Activated naive CD4-positive, alpha-beta T cell treated with anti-CD3 and anti-CD28 coated beads, Interleukin-2, amount 50 U/mL, for 72 hours (primary cell): ENCODE results near the gene TBC1D12. TPM values are rescaled to one million over a fixed set of nuclear protein-coding genes. Genes with fewer than 3 reads are reported as not detected.
"Not testable (repeated sequence)": the region's sequence is repeated elsewhere in the genome, so short reads cannot be mapped to it uniquely, and the experiment has no call there.

Source experiments
- ATAC-seq, 2 donors: fragments of 150-1000 bp; cut with Tn5 transposase; 2 replicates each; pipeline ENCODE4 v1.10.0; 2021; ENCODE audit warnings: mild to moderate bottlenecking in 2 of 2, moderate library complexity in 2 of 2
- DNase-seq, 2 donors: peaks; one replicate each; pipeline ENCODE4 v3.0.0; 2021 to 2022; ENCODE audit warnings: low spot score in 2 of 2
- H3K27ac Mint-ChIP-seq, 2 donors: one replicate each; pipeline ENCODE4 v1.8.0; 2022; ENCODE audit warnings: mild to moderate bottlenecking in 2 of 2, mixed read lengths in 2 of 2
- H3K36me3 Mint-ChIP-seq, 2 donors: one replicate each; pipeline ENCODE4 v1.8.0; 2022; ENCODE audit warnings: mixed read lengths in 2 of 2
- H3K9me3 Mint-ChIP-seq, 2 donors: one replicate each; pipeline ENCODE4 v1.8.0; 2022; ENCODE audit warnings: mixed read lengths in 2 of 2
- total RNA-seq, 2 donors: library from RNA; stranded (reverse); gene quantifications; one replicate each; pipeline ENCODE4 v1.2.3, GENCODE V29; 2022

Gene TBC1D12
- total RNA-seq, 2 donors from 2014 or later: 0.82 TPM; not detected in 1

- no peak for DNase-seq
- no peak overlapping the region for H3K27ac Mint-ChIP-seq
- no peaks in the 10 kb centered on the region for H3K36me3 Mint-ChIP-seq
- no peak for ATAC-seq
- H3K9me3 Mint-ChIP-seq: peaks cover 0 to 3% of the 10 kb centered on the region in 2 donors
These were observed 81.6 kb downstream of the TBC1D12 start for GRCh38 chr10:94483970-94484369.

DNA sequence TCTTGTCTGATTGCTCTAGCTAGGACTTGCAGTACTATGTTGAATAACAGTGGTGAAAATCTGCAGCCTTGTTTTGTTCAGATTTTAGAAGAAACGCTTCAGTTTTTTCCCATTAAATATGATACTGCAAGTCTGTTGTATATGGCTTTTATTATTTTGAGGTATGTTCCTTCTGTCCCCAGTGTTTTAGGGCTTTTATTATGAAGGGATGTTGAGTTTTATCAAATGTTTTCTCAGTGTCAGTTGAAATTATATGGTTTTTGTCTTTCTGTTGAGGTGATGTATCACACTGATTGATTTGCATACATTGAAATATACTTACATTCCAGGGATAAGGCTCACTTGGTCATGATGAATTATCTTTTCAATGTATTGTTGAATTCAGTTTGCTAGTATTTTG, 82.8 kb downstream of the TBC1D12 start:
- ATAC-seq (no peak), DNase-seq (no peak)
- no peaks in the 10 kb centered on the region for H3K36me3 Mint-ChIP-seq
- H3K9me3 Mint-ChIP-seq: peaks cover 0 to 3% of the 10 kb centered on the region in 2 donors
- H3K27ac Mint-ChIP-seq: no peak overlapping the region

- H3K36me3 Mint-ChIP-seq: no peaks in the 10 kb centered on the region
- ATAC-seq: no peak
These were observed 85.2 kb downstream of the TBC1D12 start for GRCh38 chr10:94487575-94487974.

DNA sequence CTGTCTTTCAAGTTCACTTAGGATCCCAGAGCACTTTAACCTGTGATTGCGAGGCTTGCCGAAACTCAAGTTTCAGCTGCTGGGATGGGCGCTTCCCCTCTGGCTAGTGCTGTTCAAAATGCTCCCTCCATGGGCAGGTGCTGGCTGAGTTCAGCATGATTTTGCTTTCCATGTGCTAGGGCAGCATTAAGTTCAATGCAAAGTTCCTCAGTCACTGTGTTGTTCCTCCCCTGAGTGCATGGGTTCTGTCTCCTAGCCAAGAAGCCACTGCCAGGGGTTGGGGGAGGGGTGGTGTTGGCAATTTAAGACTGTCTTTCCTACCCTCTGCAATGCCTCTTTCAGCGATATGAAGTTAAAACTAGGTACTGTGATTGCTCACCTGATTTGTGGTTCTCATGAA, 86.8 kb downstream of the TBC1D12 start:
- ATAC-seq (no peak), DNase-seq (no peak)
- Mint-ChIP-seq H3K27ac (no peak overlapping the region), H3K36me3 (no peaks in the 10 kb centered on the region), H3K9me3 (no peaks in the 10 kb centered on the region)

More at GRCh38 chr10:94487575-94487974, 85.2 kb downstream of the TBC1D12 start:
- H3K9me3 Mint-ChIP-seq: peaks cover 0 to 3% of the 10 kb centered on the region in 2 donors
- H3K27ac Mint-ChIP-seq: no peak overlapping the region
- DNase-seq: no peak

GRCh38 chr10:94489976-94490788, 87.8 kb downstream of the TBC1D12 start:
- Mint-ChIP-seq H3K27ac (no peak overlapping the region), H3K9me3 (no peaks in the 10 kb centered on the region), H3K36me3 (no peaks in the 10 kb centered on the region)
- DNase-seq: no peak
- ATAC-seq: no peak

- ATAC-seq (no peak), DNase-seq (no peak)
- Mint-ChIP-seq H3K9me3 (no peaks in the 10 kb centered on the region), H3K36me3 (no peaks in the 10 kb centered on the region), H3K27ac (no peak overlapping the region)
These were observed 88.4 kb downstream of the TBC1D12 start for GRCh38 chr10:94490789-94491039.

DNA sequence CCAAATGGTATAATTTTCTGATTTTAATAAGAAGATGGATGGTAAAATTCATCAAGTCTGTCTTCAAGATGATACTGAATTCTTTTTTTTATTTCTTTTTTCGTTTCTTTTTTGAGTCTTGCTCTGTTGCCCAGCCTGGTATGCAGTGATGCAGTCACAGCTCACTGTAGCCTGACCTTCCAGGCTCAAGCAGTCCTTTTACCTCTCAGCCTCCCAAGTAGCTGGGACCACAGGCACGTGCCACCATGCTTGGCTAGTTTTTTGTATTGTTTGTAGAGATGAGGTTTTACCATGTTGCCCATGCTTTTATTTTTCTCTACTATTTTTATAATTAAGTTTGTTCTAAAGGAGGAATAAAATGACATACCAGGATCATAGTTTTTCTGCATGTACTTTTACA, 91.1 kb downstream of the TBC1D12 start:
- ATAC-seq: no peak
- Mint-ChIP-seq H3K9me3 (no peaks in the 10 kb centered on the region), H3K36me3 (no peaks in the 10 kb centered on the region), H3K27ac (no peak overlapping the region)
- no peak for DNase-seq

- H3K9me3 Mint-ChIP-seq: no peaks in the 10 kb centered on the region
- no peak overlapping the region for H3K27ac Mint-ChIP-seq
- H3K36me3 Mint-ChIP-seq: no peaks in the 10 kb centered on the region
- DNase-seq (no peak), ATAC-seq (no peak)
These were observed 93.7 kb downstream of the TBC1D12 start for GRCh38 chr10:94496010-94496409.

DNA sequence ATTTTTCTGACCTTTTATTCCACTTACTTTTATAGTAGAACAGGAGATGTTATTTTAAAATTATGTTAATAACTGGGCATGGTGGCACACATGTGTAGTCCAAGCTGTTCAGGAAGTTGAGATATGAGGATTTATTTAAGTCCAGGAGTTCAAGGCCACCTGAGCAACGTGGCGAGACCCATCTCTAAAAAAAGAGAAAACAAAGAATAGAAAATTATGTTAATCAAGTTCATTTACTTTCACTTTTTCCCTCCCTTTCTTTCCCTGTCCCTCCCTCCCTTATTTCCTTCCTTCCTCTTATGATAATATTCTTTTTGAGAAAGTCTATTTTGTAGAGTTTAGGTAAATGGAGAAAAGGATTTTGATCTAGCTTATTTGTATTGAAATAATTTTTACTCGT, 94.3 kb downstream of the TBC1D12 start:
- no peak for ATAC-seq
- no peak overlapping the region for H3K27ac Mint-ChIP-seq
- no peak for DNase-seq
- H3K36me3 Mint-ChIP-seq: no peaks in the 10 kb centered on the region
- H3K9me3 Mint-ChIP-seq: no peaks in the 10 kb centered on the region

DNA sequence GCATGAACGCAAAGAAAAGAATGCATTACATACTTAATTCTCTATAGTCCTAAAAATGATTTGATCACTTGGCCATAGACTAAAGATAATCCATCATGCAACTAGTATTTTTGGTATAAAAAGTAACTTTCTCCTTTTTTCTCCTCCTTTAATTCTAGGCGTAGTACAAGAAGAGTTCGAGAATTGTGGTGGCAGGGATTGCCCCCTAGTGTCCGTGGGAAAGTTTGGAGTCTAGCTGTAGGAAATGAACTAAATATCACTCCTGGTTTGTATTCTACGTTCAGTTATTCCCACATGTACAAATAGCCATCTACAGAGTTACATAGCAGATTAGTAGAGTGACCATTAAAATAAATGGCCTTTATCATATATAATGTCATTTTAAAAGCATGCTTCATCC, 97.7 kb downstream of the TBC1D12 start:
- ATAC-seq (no peak), DNase-seq (no peak)
- H3K27ac Mint-ChIP-seq: no peak overlapping the region
- H3K36me3 Mint-ChIP-seq: no peaks in the 10 kb centered on the region
- H3K9me3 Mint-ChIP-seq: no peaks in the 10 kb centered on the region

GRCh38 chr10:94521276-94522250, 119.2 kb downstream of the TBC1D12 start:
- no peak overlapping the region for H3K27ac Mint-ChIP-seq
- H3K36me3 Mint-ChIP-seq: no peaks in the 10 kb centered on the region
- ATAC-seq (no peak), DNase-seq (no peak)
- no peaks in the 10 kb centered on the region for H3K9me3 Mint-ChIP-seq

DNA sequence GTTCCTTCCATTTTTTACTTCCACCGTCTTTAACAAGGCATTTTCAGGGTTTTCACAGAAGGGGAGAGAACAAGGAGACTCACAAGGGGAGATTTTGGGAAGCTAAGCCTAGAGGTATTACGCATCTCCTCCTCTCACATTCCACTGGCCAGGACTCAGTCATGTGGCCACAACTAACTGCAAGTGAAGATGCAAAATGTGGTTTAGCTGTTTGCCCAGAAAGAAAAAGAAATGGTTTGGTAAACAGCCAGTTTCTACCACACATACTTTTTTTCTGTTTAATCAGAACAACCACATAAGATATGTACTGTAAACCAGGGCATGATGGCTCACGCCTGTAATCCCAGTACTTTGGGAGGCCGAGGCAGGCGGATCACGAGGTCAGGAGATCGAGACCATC, 121.8 kb downstream of the TBC1D12 start:
- DNase-seq (no peak), ATAC-seq (no peak)
- no peaks in the 10 kb centered on the region for H3K36me3 Mint-ChIP-seq
- no peaks in the 10 kb centered on the region for H3K9me3 Mint-ChIP-seq
- H3K27ac Mint-ChIP-seq: no peak overlapping the region

DNA sequence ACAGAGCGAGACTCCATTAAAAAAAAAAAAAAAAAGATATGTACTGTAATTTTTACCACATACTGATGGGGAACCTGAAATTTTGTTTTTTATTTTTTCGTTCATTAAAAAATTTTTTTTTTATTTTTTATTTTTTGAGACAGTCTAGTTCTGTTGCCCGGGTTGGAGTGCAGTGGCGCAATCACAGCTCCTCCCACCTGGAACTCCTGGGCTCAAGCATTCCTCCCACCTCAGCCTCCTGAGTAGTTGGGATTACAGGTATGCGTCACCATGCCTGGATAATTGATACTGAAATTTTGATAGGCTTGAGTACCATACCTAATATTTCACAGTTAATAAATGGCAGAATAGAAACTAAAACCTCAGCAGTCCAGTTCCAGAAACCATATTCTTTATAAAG, 122.4 kb downstream of the TBC1D12 start:
- Mint-ChIP-seq H3K36me3 (no peaks in the 10 kb centered on the region), H3K27ac (no peak overlapping the region), H3K9me3 (no peaks in the 10 kb centered on the region)

DNA sequence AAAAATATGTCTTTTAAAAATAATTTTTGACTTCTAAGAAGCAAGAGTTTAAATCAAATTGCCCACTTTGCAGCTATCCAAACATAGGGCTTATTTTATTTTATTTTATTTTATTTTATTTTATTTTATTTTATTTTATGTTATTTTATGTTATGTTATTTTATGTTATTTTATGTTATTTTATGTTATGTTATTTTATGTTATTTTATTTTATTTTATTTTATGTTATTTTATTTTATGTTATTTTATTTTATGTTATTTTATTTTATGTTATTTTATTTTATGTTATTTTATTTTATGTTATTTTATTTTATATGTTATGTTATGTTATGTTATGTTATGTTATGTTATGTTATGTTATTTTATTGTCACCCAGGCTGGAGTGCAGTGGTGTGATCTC, 129.2 kb downstream of the TBC1D12 start:
- H3K9me3 Mint-ChIP-seq: not testable (repeated sequence)

More for the DNA sequence above, 122.4 kb downstream of the TBC1D12 start:
- no peak for ATAC-seq
- no peak for DNase-seq

GRCh38 chr10:94533027-94533426, 130.7 kb downstream of the TBC1D12 start:
- DNase-seq: no peak
- ATAC-seq: no peak
- no peaks in the 10 kb centered on the region for H3K36me3 Mint-ChIP-seq
- no peaks in the 10 kb centered on the region for H3K9me3 Mint-ChIP-seq
- H3K27ac Mint-ChIP-seq: no peak overlapping the region

More for the DNA sequence above, 129.2 kb downstream of the TBC1D12 start:
- ATAC-seq, H3K36me3 Mint-ChIP-seq, H3K27ac Mint-ChIP-seq, DNase-seq: not testable (repeated sequence)

DNA sequence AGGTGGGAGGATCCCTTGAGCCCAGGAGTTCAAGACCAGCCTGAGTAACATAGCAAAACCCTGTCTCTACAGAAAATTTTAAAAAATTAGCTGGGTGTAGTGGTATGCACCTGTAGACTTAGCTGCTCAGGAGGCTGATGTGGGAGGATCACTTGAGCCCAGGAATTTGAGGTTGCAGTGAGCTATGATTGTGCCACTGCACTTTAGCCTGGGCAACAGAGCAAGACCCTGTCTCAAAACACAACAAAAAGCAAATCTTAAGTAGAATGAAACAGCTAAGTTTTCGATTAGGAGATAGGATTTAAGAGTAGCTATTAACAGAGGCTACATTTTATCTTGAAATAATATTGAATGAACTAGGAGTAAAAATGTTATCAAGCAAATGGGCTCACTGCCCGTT, 139.9 kb downstream of the TBC1D12 start:
- not testable (repeated sequence) for H3K9me3 Mint-ChIP-seq, H3K27ac Mint-ChIP-seq, ATAC-seq, DNase-seq
- peaks cover 21 to 23% of the 10 kb centered on the region in 2 donors for H3K36me3 Mint-ChIP-seq

- Mint-ChIP-seq H3K9me3 (no peaks in the 10 kb centered on the region), H3K27ac (peak within 1 kb of the TSS; percentile 93 to 100), H3K36me3 (peaks cover 29 to 32% of the 10 kb centered on the region in 2 donors)
- ATAC-seq (peak; percentile 82 to 86), DNase-seq (peak; percentile 75 to 83)
These were observed 143.2 kb downstream of the TBC1D12 start, which contains the start of gene HELLS for GRCh38 chr10:94545391-94546048. TSS of gene HELLS (plus strand) at chr10:94545788. CDS start at chr10:94545922, 134 bp downstream.
